Measurements from ENCODE around the gene USP5.

GRCh38 chr12:6851153-6851920, 613 bp upstream of the USP5 start, which contains the start of gene CDCA3:
- TF ChIP-seq POLR2A (IDR thresholded peaks at IDR 0.05; ENCODE audit: low read depth, low read length), result peak; percentile 82
- TF ChIP-seq CTCF (IDR thresholded peaks at IDR 0.05; ENCODE audit: extremely low read depth in 1 of 2, insufficient read depth in 1 of 2, low read depth in 1 of 2, low read length in 2 of 2), result no peak
- no peak for TF ChIP-seq JUN (IDR thresholded peaks at IDR 0.05; ENCODE audit: borderline replicate concordance, insufficient read depth, insufficient read length, low read depth)
- TF ChIP-seq MYC (IDR thresholded peaks at IDR 0.05; ENCODE audit: low read depth, low read length), result no peak
- TF ChIP-seq EZH2 (IDR thresholded peaks at IDR 0.05; ENCODE audit: borderline replicate concordance, low read depth, low read length, severe bottlenecking), result no peak
- TF ChIP-seq POLR2AphosphoS5 (IDR thresholded peaks at IDR 0.05; ENCODE audit: insufficient read depth, low read depth, low read length), result peak; percentile 70
